Prostate gland (tissue), 2 donors: ENCODE data around the gene PTPN14.
A peak's percentile ranks its signal among the peaks of the same experiment; 100 is the strongest.

Experiments used
- CTCF ChIP-seq, 4 experiments: fragments of 200-600 bp in 2 of 4; fragments of 450-650 bp in 2 of 4; sonication (generic) in 2 of 4; IDR thresholded peaks; 1 replicate in 3 of 4; 2 replicates in 1 of 4; pipeline ENCODE4 v1.5.1; 2016 to 2019; ENCODE audit warnings: antibody characterized with exemption in 4 of 4, mild to moderate bottlenecking in 2 of 4, moderate library complexity in 2 of 4
- POLR2A ChIP-seq: fragments of 450-650 bp; IDR thresholded peaks from one replicate; pipeline ENCODE4 v1.6.1; 2016; ENCODE audit warnings: antibody characterized with exemption, mild to moderate bottlenecking
- POLR2AphosphoS5 ChIP-seq: sonication (generic); formaldehyde crosslinking; IDR thresholded peaks from one replicate; pipeline ENCODE4 v1.6.1; 2017; ENCODE audit warnings: antibody characterized with exemption

- TF ChIP-seq POLR2AphosphoS5 (peak; percentile 24), CTCF (IDR thresholded peaks at IDR 0.05) (no peak), POLR2A (no peak)
These were observed 173.5 kb downstream of the PTPN14 start for GRCh38 chr1:214377886-214378285.
